NCI-H2171 (cell line): ENCODE results near the gene MRI1.

Source experiments
- DNase-seq: peaks from one replicate; lab custom pipeline; 2025; lab: John Stamatoyannopoulos, UW

MRI1 gene

GRCh38 chr19:13794757-13795589 lies 30.7 kb downstream of the MRI1 start, which contains the start of gene ZSWIM4:
Gene ZSWIM4, plus strand, starts transcription at chr19:13795443. Its CDS starts 206 bp downstream, at chr19:13795649.
- DNase-seq = peak; percentile 98

- DNase-seq = no peak
These were observed 31.4 kb downstream of the MRI1 start for GRCh38 chr19:13795595-13796300.

GRCh38 chr19:13796301-13797057 lies 32.2 kb downstream of the MRI1 start:
- DNase-seq = no peak

GRCh38 chr19:13797058-13797440 lies 32.7 kb downstream of the MRI1 start:
- no peak for DNase-seq

GRCh38 chr19:13797870-13798269 lies 33.5 kb downstream of the MRI1 start:
- no peak for DNase-seq

- DNase-seq = no peak
These were observed 35.3 kb downstream of the MRI1 start for GRCh38 chr19:13799669-13800068.

- no peak for DNase-seq
These were observed 38.7 kb downstream of the MRI1 start for GRCh38 chr19:13803038-13803437.

GRCh38 chr19:13804830-13805683 lies 40.7 kb downstream of the MRI1 start:
- no peak for DNase-seq

- no peak for DNase-seq
These were observed 42.4 kb downstream of the MRI1 start for GRCh38 chr19:13806728-13807127.

- DNase-seq = no peak
These were observed 43.2 kb downstream of the MRI1 start for GRCh38 chr19:13807421-13808021.

- DNase-seq = no peak
These were observed 44.5 kb downstream of the MRI1 start for GRCh38 chr19:13808856-13809255.

GRCh38 chr19:13812544-13812943 lies 48.2 kb downstream of the MRI1 start:
- DNase-seq = no peak

GRCh38 chr19:13813147-13813546 lies 48.8 kb downstream of the MRI1 start:
- no peak for DNase-seq

GRCh38 chr19:13814550-13814949 lies 50.2 kb downstream of the MRI1 start:
- no peak for DNase-seq

- DNase-seq = no peak
These were observed 52.8 kb downstream of the MRI1 start for GRCh38 chr19:13817018-13817614.

- DNase-seq = no peak
These were observed 53.5 kb downstream of the MRI1 start for GRCh38 chr19:13817615-13818371.

- DNase-seq = no peak
These were observed 54.9 kb downstream of the MRI1 start for GRCh38 chr19:13819238-13819637.

- DNase-seq = no peak
These were observed 57.0 kb downstream of the MRI1 start for GRCh38 chr19:13821292-13821691.

GRCh38 chr19:13823256-13823655 lies 58.9 kb downstream of the MRI1 start:
- no peak for DNase-seq
